Measurements from ENCODE around the gene KRT76.
"Not testable (repeated sequence)": the region's sequence is repeated elsewhere in the genome, so short reads cannot be mapped to it uniquely, and the experiment has no call there.

KRT76 gene

DNA sequence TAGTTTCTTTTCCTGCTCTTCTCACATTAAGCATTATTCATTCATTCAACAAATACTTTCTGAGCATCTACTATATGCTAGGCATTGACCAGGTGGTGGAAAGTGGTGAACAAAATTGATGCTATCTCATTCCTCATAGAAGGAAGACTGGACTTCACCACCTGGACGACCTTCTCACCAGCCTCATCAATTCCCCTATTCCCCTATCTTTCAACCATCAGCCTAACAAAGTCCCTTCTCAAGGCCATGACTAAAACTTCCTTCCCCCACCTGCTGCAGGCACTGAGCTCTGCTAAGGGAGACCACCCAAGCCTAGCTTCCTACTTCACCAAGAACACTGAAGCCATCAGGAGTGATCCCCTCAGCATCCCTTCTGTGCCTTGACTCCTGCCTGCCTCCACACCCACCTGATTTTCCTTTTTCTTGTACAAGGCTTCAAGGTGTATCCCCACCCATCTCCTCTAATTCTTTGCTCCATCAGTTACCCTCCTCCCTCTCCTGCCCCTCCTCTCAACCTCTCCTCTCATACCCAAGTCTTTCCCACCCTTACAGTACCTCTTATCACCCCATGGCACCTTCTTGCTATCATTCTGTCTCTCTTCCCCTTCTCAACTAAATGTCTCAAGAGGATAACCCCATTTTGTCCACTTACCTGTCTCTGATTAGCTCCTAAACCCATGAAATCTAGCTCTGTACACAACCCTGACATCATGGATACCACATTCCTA lies 19.5 kb downstream of the KRT76 start:
- no peak for DNase-seq (ENCODE audit: low spot score in 2 of 2)
- Mint-ChIP-seq H3K4me3 (no peak overlapping the region), H3K27me3 (peaks cover under 1% of the 10 kb centered on the region), H3K36me3 (no peaks in the 10 kb centered on the region), H3K4me1 (no peaks in the 10 kb centered on the region), H3K9me3 (peaks cover 6% of the 10 kb centered on the region), H3K27ac (no peak overlapping the region)
- ATAC-seq (ENCODE audit: low read depth), result no peak

DNA sequence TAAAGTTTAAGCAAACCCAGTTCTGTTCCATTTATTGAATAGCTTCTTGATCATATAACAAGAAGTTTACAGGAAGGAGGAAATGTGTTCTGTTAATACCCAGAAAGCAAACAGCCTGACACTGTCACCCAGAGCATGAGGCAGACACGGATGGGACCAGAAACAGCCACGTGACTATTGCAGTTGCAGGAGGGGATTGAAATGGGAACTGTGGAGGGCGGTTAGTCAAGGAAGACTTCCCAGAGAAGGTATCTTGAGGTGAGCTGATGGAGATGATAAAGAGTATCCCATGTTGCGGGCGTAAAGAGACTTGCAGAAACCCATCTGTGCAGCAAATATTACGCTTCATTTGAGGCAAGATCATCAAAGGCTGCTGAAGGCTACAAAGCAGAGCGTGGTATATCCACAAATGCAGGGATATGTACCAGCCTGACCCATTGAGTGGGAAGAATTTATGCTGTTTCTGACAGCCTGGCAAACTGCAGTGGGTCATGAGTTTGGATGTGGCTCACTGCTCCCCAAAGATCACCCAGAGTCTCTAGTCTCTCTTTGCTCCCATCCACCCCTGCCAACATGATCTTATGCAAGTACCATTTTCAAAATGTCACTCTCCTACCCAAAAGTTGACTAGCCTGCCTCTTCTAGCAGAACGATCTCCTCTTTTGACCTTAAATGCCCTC lies 20.7 kb downstream of the KRT76 start:
- Mint-ChIP-seq H3K36me3 (no peaks in the 10 kb centered on the region), H3K27me3 (peaks cover 3% of the 10 kb centered on the region), H3K9me3 (peaks cover 6% of the 10 kb centered on the region), H3K27ac (no peak overlapping the region), H3K4me1 (no peaks in the 10 kb centered on the region), H3K4me3 (no peak overlapping the region)
- ATAC-seq (ENCODE audit: low read depth), result no peak
- DNase-seq (ENCODE audit: low spot score in 2 of 2), result no peak

GRCh38 chr12:52755533-52755932 lies 21.6 kb downstream of the KRT76 start:
- no peak for ATAC-seq (ENCODE audit: low read depth)
- Mint-ChIP-seq H3K27ac (no peak overlapping the region), H3K4me1 (no peaks in the 10 kb centered on the region)

GRCh38 chr12:52754135-52754534 lies 23.0 kb downstream of the KRT76 start:
- no peak for DNase-seq (ENCODE audit: low spot score in 2 of 2)
- Mint-ChIP-seq H3K4me3 (no peak overlapping the region), H3K27ac (no peak overlapping the region), H3K27me3 (peaks cover 3% of the 10 kb centered on the region), H3K9me3 (no peaks in the 10 kb centered on the region), H3K4me1 (no peaks in the 10 kb centered on the region), H3K36me3 (no peaks in the 10 kb centered on the region)
- ATAC-seq (ENCODE audit: low read depth), result no peak

More at GRCh38 chr12:52755533-52755932, 21.6 kb downstream of the KRT76 start:
- Mint-ChIP-seq H3K9me3 (peaks cover 2% of the 10 kb centered on the region), H3K36me3 (no peaks in the 10 kb centered on the region), H3K4me3 (no peak overlapping the region), H3K27me3 (peaks cover 3% of the 10 kb centered on the region)
- no peak for DNase-seq (ENCODE audit: low spot score in 2 of 2)

GRCh38 chr12:52753283-52753682 lies 23.9 kb downstream of the KRT76 start:
- ATAC-seq (ENCODE audit: low read depth), result no peak
- Mint-ChIP-seq H3K4me3 (no peak overlapping the region), H3K27me3 (peaks cover 3% of the 10 kb centered on the region), H3K36me3 (no peaks in the 10 kb centered on the region), H3K27ac (no peak overlapping the region), H3K9me3 (no peaks in the 10 kb centered on the region), H3K4me1 (no peaks in the 10 kb centered on the region)
- DNase-seq (ENCODE audit: low spot score in 2 of 2), result no peak

DNA sequence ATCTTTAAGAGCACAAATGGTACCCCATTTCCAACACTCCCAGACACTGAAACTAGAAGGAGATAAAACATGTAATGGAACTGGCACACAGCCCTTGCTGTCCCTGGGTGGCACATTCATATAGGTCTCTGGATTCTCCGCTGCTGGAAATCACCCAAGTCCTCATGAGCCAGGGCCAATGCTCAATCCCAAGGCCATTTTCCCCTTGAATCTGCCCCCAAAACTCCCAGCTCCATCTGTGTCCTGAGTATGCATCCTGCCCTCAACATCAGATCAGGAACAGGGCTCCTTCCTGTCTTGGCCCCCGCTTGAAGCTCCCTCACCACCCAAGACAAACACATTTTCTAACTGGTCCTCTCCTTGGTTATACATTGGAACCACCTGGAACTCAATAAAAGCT lies 24.6 kb downstream of the KRT76 start:
- Mint-ChIP-seq H3K9me3 (no peaks in the 10 kb centered on the region), H3K4me1 (no peaks in the 10 kb centered on the region), H3K27ac (no peak overlapping the region), H3K36me3 (no peaks in the 10 kb centered on the region), H3K27me3 (peaks cover 3% of the 10 kb centered on the region), H3K4me3 (no peak overlapping the region)
- DNase-seq (ENCODE audit: low spot score in 2 of 2) (no peak), ATAC-seq (ENCODE audit: low read depth) (no peak)

DNA sequence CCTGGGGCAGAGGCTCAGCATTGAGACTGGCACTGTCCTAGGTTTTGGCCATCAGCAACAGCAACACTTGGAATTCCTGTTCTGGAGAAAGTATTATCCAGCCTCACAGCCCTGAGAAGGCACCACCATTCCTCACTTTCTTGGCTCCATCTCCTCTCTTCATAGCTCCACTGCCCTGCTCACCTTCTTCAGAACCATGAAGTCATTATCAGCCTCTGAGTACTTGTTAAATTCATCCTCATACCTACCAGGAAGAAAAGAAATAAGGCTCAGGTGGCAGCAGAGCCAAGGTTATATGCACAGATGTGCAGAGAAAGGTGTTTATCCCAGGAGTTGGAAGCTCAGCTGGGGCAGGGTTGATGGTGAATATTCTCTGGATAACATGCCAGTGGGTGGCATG lies 25.4 kb downstream of the KRT76 start:
- no peak overlapping the region for H3K4me3 Mint-ChIP-seq
- no peaks in the 10 kb centered on the region for H3K9me3 Mint-ChIP-seq
- no peak for DNase-seq (ENCODE audit: low spot score in 2 of 2)
- H3K36me3 Mint-ChIP-seq, result no peaks in the 10 kb centered on the region
- no peak overlapping the region for H3K27ac Mint-ChIP-seq
- no peaks in the 10 kb centered on the region for H3K4me1 Mint-ChIP-seq
- H3K27me3 Mint-ChIP-seq, result peaks cover 3% of the 10 kb centered on the region
- ATAC-seq (ENCODE audit: low read depth), result no peak

- H3K27me3 Mint-ChIP-seq; ATAC-seq (ENCODE audit: low read depth); H3K27ac Mint-ChIP-seq; H3K4me1 Mint-ChIP-seq; H3K4me3 Mint-ChIP-seq; H3K9me3 Mint-ChIP-seq; DNase-seq (ENCODE audit: low spot score in 2 of 2); H3K36me3 Mint-ChIP-seq: not testable (repeated sequence)
Observed at GRCh38 chr12:52750532-52750931, 26.6 kb downstream of the KRT76 start.

GRCh38 chr12:52749827-52750226 lies 27.3 kb downstream of the KRT76 start:
- H3K36me3 Mint-ChIP-seq, result no peaks in the 10 kb centered on the region
- H3K4me3 Mint-ChIP-seq, result no peak overlapping the region
- ATAC-seq (ENCODE audit: low read depth) (no peak), DNase-seq (ENCODE audit: low spot score in 2 of 2) (no peak)
- no peak overlapping the region for H3K27ac Mint-ChIP-seq
- no peaks in the 10 kb centered on the region for H3K9me3 Mint-ChIP-seq
- peaks cover 3% of the 10 kb centered on the region for H3K27me3 Mint-ChIP-seq
- H3K4me1 Mint-ChIP-seq, result no peaks in the 10 kb centered on the region

GRCh38 chr12:52748578-52748977 lies 28.6 kb downstream of the KRT76 start:
- Mint-ChIP-seq H3K27me3 (peaks cover 3% of the 10 kb centered on the region), H3K9me3 (no peaks in the 10 kb centered on the region), H3K27ac (no peak overlapping the region), H3K4me1 (no peaks in the 10 kb centered on the region), H3K4me3 (no peak overlapping the region), H3K36me3 (no peaks in the 10 kb centered on the region)
- ATAC-seq (ENCODE audit: low read depth), result no peak
- DNase-seq (ENCODE audit: low spot score in 2 of 2), result no peak

- no peaks in the 10 kb centered on the region for H3K36me3 Mint-ChIP-seq
- H3K27ac Mint-ChIP-seq, result no peak overlapping the region
- peaks cover 2% of the 10 kb centered on the region for H3K27me3 Mint-ChIP-seq
- no peak overlapping the region for H3K4me3 Mint-ChIP-seq
- ATAC-seq (ENCODE audit: low read depth) (no peak), DNase-seq (ENCODE audit: low spot score in 2 of 2) (no peak)
- H3K4me1 Mint-ChIP-seq, result no peaks in the 10 kb centered on the region
- no peaks in the 10 kb centered on the region for H3K9me3 Mint-ChIP-seq
Observed at GRCh38 chr12:52745554-52745953, 31.6 kb downstream of the KRT76 start.

- no peak overlapping the region for H3K4me3 Mint-ChIP-seq
- no peak for ATAC-seq (ENCODE audit: low read depth)
- no peaks in the 10 kb centered on the region for H3K36me3 Mint-ChIP-seq
- no peaks in the 10 kb centered on the region for H3K4me1 Mint-ChIP-seq
- no peak for DNase-seq (ENCODE audit: low spot score in 2 of 2)
- H3K9me3 Mint-ChIP-seq, result no peaks in the 10 kb centered on the region
- H3K27ac Mint-ChIP-seq, result no peak overlapping the region
- H3K27me3 Mint-ChIP-seq, result peaks cover 5% of the 10 kb centered on the region
Observed at GRCh38 chr12:52744493-52745156, 32.5 kb downstream of the KRT76 start.

GRCh38 chr12:52742822-52743457 lies 34.2 kb downstream of the KRT76 start:
- no peaks in the 10 kb centered on the region for H3K4me1 Mint-ChIP-seq
- DNase-seq (ENCODE audit: low spot score in 2 of 2) (no peak), ATAC-seq (ENCODE audit: low read depth) (no peak)
- H3K27ac Mint-ChIP-seq, result no peak overlapping the region
- no peaks in the 10 kb centered on the region for H3K36me3 Mint-ChIP-seq
- H3K27me3 Mint-ChIP-seq, result peaks cover 9% of the 10 kb centered on the region
- no peaks in the 10 kb centered on the region for H3K9me3 Mint-ChIP-seq
- H3K4me3 Mint-ChIP-seq, result no peak overlapping the region

GRCh38 chr12:52742196-52742580 lies 35.0 kb downstream of the KRT76 start:
- H3K4me3 Mint-ChIP-seq, result no peak overlapping the region
- ATAC-seq (ENCODE audit: low read depth) (no peak), DNase-seq (ENCODE audit: low spot score in 2 of 2) (no peak)
- H3K27me3 Mint-ChIP-seq, result peaks cover 9% of the 10 kb centered on the region
- H3K4me1 Mint-ChIP-seq, result no peaks in the 10 kb centered on the region
- no peaks in the 10 kb centered on the region for H3K36me3 Mint-ChIP-seq
- no peak overlapping the region for H3K27ac Mint-ChIP-seq
- H3K9me3 Mint-ChIP-seq, result no peaks in the 10 kb centered on the region

Data from memory B cell (primary cell).